ENCODE data around the gene STK32B.

- TF ChIP-seq EZH2 (IDR thresholded peaks at IDR 0.05; ENCODE audit: borderline replicate concordance, low read depth, low read length, severe bottlenecking): no peak
- no peak for TF ChIP-seq CTCF (IDR thresholded peaks at IDR 0.05; ENCODE audit: extremely low read depth in 1 of 2, insufficient read depth in 1 of 2, low read depth in 1 of 2, low read length in 2 of 2)
- TF ChIP-seq JUN (IDR thresholded peaks at IDR 0.05; ENCODE audit: borderline replicate concordance, insufficient read depth, insufficient read length, low read depth): no peak
- TF ChIP-seq POLR2A (IDR thresholded peaks at IDR 0.05; ENCODE audit: low read depth, low read length): no peak
- no peak for TF ChIP-seq POLR2AphosphoS5 (IDR thresholded peaks at IDR 0.05; ENCODE audit: insufficient read depth, low read depth, low read length)
- no peak for TF ChIP-seq MAX (IDR thresholded peaks at IDR 0.05; ENCODE audit: insufficient read depth, insufficient read length)
- TF ChIP-seq FOS (IDR thresholded peaks at IDR 0.05; ENCODE audit: borderline replicate concordance, insufficient read depth, low read length): no peak
These were observed 38.9 kb upstream of the STK32B start for GRCh38 chr4:5012244-5012898.

Measured in endothelial cell of umbilical vein (primary cell).